ENCODE results near the gene LTBP4. TPM values are rescaled to one million over a fixed set of nuclear protein-coding genes. Genes with fewer than 3 reads are reported as not detected.
A peak's percentile ranks its signal among the peaks of the same experiment; 100 is the strongest.

Gene LTBP4
- total and polyA plus RNA-seq, 12 donors, result 15.3 to 272 (median 121) TPM

- Histone ChIP-seq H3K27ac (peak overlapping the region; percentile 26 to 94 (median 88)), H3K9me3 (replicated peaks in 1 of 3) (no peaks in the 10 kb centered on the region), H3K36me3 (replicated peaks in 1 of 2) (no peaks in the 10 kb centered on the region), H3K4me3 (peak overlapping the region in 2 of 4 donors; percentile 23 to 53), H3K27me3 (no peaks in the 10 kb centered on the region), H3K4me1 (replicated peaks in 1 of 2) (peaks cover 26 to 27% of the 10 kb centered on the region in 2 donors)
- intact Hi-C loops (cut with DNase I), result no loop called here
- WGBS, 4 donors, result 1 to 14% (median 6%) methylated on average over 20 to 50 of the region's 50 CpGs
- DNase-seq, result peak; percentile 89 to 97 (median 93)
- peak in 1 of 2 donors; percentile 24 for TF ChIP-seq POLR2A (IDR thresholded peaks at IDR 0.05)
- TF ChIP-seq CTCF (IDR thresholded peaks at IDR 0.05), result no peak
These were observed 8.6 kb downstream of the LTBP4 start for GRCh38 chr19:40609561-40610395.

GRCh38 chr19:40610396-40611064, 9.4 kb downstream of the LTBP4 start:
- no peaks in the 10 kb centered on the region for H3K27me3 ChIP-seq
- no peaks in the 10 kb centered on the region for H3K36me3 ChIP-seq (replicated peaks in 1 of 2)
- DNase-seq, result peak; percentile 76 to 88 (median 86)
- WGBS, 4 donors, result 22 to 30% (median 22%) methylated on average over 18 to 29 of the region's 29 CpGs
- peak overlapping the region in 1 of 4 donors; percentile 53 for H3K4me3 ChIP-seq
- peaks cover 19 to 20% of the 10 kb centered on the region in 2 donors for H3K4me1 ChIP-seq (replicated peaks in 1 of 2)
- H3K9me3 ChIP-seq (replicated peaks in 1 of 3), result no peaks in the 10 kb centered on the region
- H3K27ac ChIP-seq, result peak overlapping the region; percentile 26 to 94 (median 88)
- intact Hi-C loops (cut with DNase I), result no loop called here
- TF ChIP-seq CTCF (IDR thresholded peaks at IDR 0.05) (no peak), POLR2A (IDR thresholded peaks at IDR 0.05) (peak in 1 of 2 donors; percentile 31)

GRCh38 chr19:40611096-40611495, 9.9 kb downstream of the LTBP4 start:
- peak in 1 of 7 donors; percentile 30 for DNase-seq
- peaks cover 13 to 14% of the 10 kb centered on the region in 2 donors for H3K4me1 ChIP-seq (replicated peaks in 1 of 2)
- H3K9me3 ChIP-seq (replicated peaks in 1 of 3), result no peaks in the 10 kb centered on the region
- TF ChIP-seq CTCF (IDR thresholded peaks at IDR 0.05) (no peak), POLR2A (IDR thresholded peaks at IDR 0.05) (no peak)
- 60 to 91% (median 89%) methylated on average over 8 to 15 of the region's 15 CpGs for WGBS, 4 donors
- H3K4me3 ChIP-seq, result no peak overlapping the region
- peak overlapping the region in 2 of 5 donors; percentile 88 to 94 for H3K27ac ChIP-seq
- intact Hi-C loops (cut with DNase I), result no loop called here
- no peaks in the 10 kb centered on the region for H3K36me3 ChIP-seq (replicated peaks in 1 of 2)
- H3K27me3 ChIP-seq, result no peaks in the 10 kb centered on the region
